Anterior cingulate cortex (tissue), 58 donors: Measurements from ENCODE around the gene IFFO2.

Experiments
- DNase-seq, 58 donors: peaks; one replicate each; lab custom pipeline; 2025; lab: John Stamatoyannopoulos, UW

Gene IFFO2

DNA sequence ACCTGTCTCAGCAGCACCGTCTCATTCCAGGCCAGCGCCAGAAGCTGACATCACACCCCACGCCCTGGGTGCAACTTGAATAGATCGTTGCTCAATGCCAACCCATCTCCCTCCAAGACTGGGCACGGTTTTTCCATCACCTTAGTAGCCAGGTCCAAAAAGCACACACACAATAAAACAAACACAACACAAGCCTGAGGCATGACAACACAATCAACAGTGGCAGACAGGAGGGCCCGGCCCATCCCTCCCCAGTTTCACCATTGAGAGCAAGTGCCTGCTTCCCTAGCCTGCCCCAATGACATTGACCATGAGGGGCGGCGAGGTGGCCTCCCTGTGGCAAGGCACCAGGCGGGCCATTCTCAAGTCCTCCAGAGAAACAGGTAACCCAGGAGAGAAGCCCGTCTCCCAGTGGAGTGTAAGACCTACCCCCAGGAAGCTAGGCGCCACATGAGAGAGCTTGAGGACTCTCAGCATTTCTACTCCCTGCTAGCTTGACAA, 2.7 kb downstream of the IFFO2 start:
- no peak for DNase-seq

GRCh38 chr1:18951818-18952391, 4.6 kb downstream of the IFFO2 start:
- no peak for DNase-seq

GRCh38 chr1:18951416-18951815, 5.1 kb downstream of the IFFO2 start:
- DNase-seq = peak in 1 of 58 donors; percentile 12

GRCh38 chr1:18950401-18951026, 6.0 kb downstream of the IFFO2 start:
- DNase-seq = peak in 9 of 58 donors; percentile 21 to 55 (median 30)

- DNase-seq = peak in 38 of 58 donors; percentile 24 to 71 (median 51)
These were observed 6.6 kb downstream of the IFFO2 start for GRCh38 chr1:18949686-18950400.

DNA sequence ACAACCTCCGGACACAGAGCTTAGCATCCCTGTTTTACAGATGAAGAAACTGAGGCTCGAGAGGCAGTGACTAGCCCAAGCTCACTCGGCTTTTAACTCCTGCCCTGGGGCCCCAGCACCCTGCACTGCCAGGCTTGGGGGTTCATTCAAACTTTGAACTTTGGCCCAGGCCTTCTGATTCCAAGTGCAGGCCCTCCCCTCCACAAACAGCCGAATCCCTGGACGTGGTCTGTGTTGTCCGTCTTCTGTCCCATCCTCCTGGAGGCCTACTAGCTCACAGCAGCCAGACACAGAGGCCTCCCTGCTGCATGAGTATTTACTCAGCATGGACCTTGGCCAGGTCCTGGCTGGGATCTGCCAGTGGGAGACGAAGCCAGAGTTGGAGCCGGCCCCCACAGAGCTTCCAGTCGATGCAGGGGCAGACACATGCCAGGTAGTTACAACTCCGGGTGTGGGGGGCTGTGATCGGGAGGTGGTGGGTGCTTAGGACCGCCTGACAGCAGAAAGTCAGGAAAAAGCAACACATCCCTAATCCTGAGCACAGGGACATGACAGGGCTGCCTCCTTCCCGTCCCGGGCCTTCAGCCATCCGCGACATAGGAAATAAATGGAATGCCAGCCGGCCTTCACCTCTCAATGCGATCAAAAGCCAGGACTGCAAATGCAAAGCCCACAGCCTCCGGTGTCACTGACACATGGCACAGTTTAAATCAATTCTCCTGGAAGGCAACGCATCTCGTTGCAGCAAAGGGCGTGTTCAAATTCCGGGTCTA, 7.4 kb downstream of the IFFO2 start:
- peak in 7 of 58 donors; percentile 11 to 51 (median 21) for DNase-seq

DNA sequence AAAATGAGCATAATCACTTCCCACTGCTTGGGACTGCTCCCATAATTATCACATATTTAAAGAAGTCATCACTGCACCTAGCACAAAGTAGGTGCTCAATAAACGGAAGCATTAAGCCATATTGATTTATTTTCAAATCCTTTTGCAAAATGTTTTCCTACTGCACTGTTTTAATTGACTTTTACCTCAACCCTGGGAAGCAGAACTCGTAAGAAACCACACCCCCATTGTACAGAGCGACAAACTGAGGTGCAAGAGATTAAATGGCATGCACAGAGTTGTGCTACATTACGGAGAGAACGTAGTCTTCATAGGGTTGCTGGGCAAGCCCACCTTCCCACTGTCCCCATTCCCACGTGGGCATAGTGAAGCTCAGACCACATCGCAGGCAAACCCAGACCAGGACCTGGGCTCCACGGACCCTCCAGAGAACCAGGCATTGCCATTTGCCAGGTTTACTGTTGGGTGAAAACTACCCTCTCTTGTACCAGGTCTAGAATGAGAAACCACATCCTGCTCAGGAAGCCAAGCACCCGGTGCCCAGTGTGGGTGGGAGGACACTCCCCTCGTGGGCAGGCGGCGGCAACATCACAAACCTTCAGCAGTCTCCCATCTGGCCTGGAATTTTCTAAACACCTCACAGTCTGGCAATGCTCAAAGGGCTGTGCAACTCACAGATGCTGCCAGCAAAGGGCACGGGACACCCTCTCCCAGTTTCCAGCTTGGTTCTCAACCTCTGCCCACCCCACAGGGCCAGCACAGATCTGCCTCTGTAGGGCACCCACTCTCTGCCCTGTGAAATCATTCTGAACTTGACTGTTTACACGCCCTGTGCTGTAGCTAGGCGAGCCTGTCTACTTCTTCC, 8.2 kb downstream of the IFFO2 start:
- DNase-seq = peak in 2 of 58 donors; percentile 29 to 32

GRCh38 chr1:18947570-18947969, 8.9 kb downstream of the IFFO2 start:
- DNase-seq = peak in 2 of 58 donors; percentile 22 to 23

DNA sequence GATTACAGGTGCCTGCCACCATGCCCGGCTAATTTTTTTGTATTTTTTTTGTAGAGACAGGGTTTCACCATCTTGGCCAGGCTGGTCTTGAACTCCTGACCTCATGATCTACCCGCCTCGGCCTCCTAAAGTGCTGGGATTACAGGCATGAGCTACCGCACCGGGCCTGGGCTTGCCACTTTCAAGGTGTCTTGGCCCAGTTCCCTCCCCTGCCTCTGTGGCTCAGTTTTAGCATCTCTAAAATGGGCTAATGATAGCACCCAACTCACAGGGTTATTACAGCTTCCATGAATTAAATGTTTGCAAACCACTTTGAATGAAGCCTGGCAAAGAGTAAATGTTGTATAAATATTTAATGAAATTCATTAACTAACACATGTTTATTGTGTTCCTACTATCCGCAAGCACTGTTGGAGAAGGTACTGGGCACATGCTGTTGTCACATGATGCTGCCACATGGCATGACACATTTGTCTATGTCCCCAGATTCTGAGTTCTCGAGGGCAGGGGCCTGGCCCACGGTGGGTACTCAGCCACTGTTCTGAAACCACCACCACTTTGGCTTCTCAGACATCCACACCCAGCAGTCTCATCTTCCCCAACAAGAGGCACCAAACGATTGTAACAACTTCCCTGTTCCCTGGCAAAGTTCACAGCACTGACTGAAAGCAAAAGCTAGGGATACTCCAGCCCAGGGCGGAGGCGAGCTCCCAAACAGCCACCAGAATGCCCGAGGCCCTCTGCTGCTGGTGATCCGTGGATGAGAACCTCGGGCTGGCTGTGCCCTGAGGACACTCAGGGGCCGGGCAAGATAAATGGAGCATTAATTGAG, 9.7 kb downstream of the IFFO2 start:
- DNase-seq = peak in 7 of 58 donors; percentile 5 to 65 (median 30)

DNA sequence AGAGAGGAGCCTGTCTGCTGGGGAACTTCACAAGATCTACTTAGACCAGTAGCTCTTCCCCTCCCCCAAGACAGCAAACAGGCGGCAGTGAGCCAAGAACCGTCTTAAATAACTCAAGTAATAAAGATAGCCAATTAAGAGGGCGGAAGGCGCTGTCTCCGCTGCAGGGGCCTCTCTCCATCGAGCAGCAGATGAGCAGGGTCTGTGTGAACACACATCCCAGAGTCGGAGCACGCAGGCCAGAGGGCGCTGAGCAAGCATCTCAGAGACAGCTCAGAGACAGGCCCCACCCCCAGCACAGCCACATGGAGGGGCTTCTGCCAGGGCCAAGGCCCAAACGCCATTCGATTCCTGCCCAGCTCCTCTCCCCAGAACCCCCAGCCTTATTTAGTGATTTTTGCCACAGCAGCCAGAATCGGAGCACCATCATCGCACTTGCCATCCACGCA, 11.1 kb downstream of the IFFO2 start:
- peak in 30 of 58 donors; percentile 24 to 72 (median 44) for DNase-seq

DNA sequence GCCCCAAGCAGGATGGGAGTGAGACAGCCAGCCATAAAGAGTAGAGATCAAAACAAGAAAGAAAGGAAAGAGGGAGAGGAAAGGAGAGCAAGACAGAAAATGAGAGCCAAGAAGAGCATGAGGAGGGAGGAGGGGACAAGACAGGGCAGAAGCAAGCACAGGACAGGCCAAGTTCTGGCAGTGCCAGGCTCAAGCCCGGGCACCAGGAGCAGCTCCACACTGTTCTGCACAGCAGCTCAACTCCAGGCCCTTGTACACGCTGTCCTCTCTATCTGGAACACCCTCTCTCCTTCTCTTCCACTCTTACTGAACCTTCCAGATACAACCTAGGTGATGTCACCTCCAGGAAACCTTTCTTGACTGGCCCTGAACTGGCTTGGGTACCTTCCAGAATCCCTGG, 11.7 kb downstream of the IFFO2 start:
- peak in 12 of 58 donors; percentile 22 to 71 (median 45) for DNase-seq

DNA sequence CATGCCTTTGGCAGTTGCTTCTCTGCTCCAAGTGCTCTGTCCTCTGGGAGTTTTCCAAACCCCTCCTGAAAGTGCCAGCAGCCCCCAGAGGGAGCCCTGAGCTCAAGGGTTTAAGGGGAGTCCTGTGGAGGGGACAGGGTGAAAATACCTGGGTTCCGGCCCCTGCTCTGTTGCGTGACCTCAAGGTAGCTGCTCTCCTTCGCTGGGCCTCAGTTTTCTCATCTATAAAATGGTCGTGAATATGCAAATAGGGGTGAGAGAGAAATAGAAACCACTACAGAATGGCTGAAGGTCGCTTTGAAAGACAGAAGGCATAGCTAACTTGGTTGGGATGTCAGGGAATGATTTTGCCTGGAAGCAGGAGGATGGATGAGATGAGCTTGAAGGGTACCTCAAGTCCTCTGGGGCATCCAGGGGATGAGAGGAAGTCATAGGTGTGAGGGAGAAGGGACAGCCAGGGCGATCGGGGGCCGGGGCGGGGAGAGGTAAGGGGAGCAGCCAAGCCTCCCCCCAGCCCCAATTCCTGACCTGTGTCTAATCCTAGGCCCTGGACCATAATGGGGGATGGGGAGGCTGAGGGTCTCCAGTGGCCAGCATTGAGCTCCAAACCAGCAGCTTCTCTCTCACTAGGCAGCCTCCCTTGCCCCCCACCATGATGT, 12.4 kb downstream of the IFFO2 start:
- DNase-seq = no peak

GRCh38 chr1:18943162-18943561, 13.3 kb downstream of the IFFO2 start:
- DNase-seq = no peak

- no peak for DNase-seq
These were observed 14.1 kb downstream of the IFFO2 start for GRCh38 chr1:18942340-18942739.

- DNase-seq = peak in 55 of 58 donors; percentile 27 to 96 (median 79)
These were observed 15.0 kb downstream of the IFFO2 start for GRCh38 chr1:18941221-18942141.

DNA sequence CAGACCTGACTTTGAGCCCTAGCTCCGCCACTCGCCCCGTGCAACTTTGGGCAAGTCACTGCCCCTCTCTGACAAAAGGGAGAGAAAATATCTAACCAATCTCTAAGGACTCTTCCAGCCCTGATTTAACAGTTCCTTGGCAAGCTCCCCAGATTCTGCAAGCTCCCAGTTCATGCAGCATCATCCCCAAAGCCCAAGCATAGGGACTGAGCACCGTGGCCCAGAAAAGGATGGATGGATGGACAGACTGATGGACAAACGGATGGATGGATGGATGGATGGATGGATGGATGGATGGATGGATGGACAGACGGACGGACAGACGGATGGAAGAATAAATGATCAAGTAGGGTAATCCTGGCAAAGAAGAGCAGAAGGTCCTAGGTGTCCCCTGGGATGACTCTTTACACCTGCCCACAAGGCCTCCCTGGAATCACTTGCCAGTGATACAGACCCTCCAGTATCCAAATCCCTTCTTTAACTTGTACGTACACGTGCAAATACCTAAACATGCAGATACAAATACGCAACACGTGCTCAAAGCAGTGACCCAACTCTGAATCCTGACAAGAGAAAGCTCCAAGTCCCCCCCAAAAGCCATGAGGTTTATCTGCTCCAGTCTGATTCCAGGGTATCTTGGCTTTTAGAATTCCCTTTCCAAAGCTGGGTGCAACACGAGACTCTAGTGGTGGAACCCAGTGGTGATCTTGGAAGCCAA, 16.0 kb downstream of the IFFO2 start:
- DNase-seq = peak in 5 of 58 donors; percentile 24 to 55 (median 31)
